ENCODE measurements around the gene FUOM. TPM values are rescaled to one million over a fixed set of nuclear protein-coding genes. Genes with fewer than 3 reads are reported as not detected.

Gene FUOM
- polyA plus RNA-seq, 1 of the 3 experiments (the other 2 are of a cell fraction), result 32.5 TPM

GRCh38 chr10:133312016-133312768 lies 45.6 kb downstream of the FUOM start:
- no peak for DNase-seq
- CTCF ChIA-PET, result no interaction called here

More at GRCh38 chr10:133312016-133312768, 45.6 kb downstream of the FUOM start:
- TF ChIP-seq EP300 (IDR thresholded peaks at IDR 0.05; ENCODE audit: borderline replicate concordance in 1 of 2, low read depth in 1 of 2, low read length in 1 of 2) (no peak), RFX5 (IDR thresholded peaks at IDR 0.05; ENCODE audit: low read length) (no peak), NFIC (IDR thresholded peaks at IDR 0.05; ENCODE audit: borderline replicate concordance) (no peak), CHD2 (IDR thresholded peaks at IDR 0.05; ENCODE audit: low read length, partially characterized antibody) (no peak), MAX (IDR thresholded peaks at IDR 0.05; ENCODE audit: low read depth) (no peak), SIN3A (IDR thresholded peaks at IDR 0.05; ENCODE audit: borderline replicate concordance, low read depth, low read length) (no peak), CTCF (IDR thresholded peaks at IDR 0.05) (no peak), JUND (IDR thresholded peaks at IDR 0.05) (no peak), FOXJ3 (CRISPR knock-in tag; IDR thresholded peaks at IDR 0.05) (no peak), IRF3 (IDR thresholded peaks at IDR 0.05; ENCODE audit: low read depth, low read length) (no peak), NRF1 (IDR thresholded peaks at IDR 0.05; ENCODE audit: low read depth, low read length) (no peak), RAD21 (IDR thresholded peaks at IDR 0.05; ENCODE audit: low read length) (no peak), RXRA (IDR thresholded peaks at IDR 0.05; ENCODE audit: borderline replicate concordance, low read depth) (no peak)
- POLR2A ChIA-PET, result no interaction called here
- no peaks in the 10 kb centered on the region for H3K9me2 ChIP-seq
- no peak overlapping the region for H3K4me2 ChIP-seq
- H3K79me2 ChIP-seq (ENCODE audit: insufficient read depth), result peaks cover 17% of the 10 kb centered on the region
- no peak overlapping the region for H2AFZ ChIP-seq (ENCODE audit: low read depth)
- H3K36me3 ChIP-seq (replicated peaks in 1 of 2; ENCODE audit: control insufficient read depth in 1 of 2, insufficient read depth in 2 of 2, low read length in 1 of 2), result peaks cover 7 to 26% of the 10 kb centered on the region in 2 experiments
- no peaks in the 10 kb centered on the region for H3K9me3 ChIP-seq
- no peaks in the 10 kb centered on the region for H3K27me3 ChIP-seq (ENCODE audit: insufficient read depth)
- no peak overlapping the region for H3K27ac ChIP-seq (ENCODE audit: low read depth in 2 of 2, low read length in 1 of 2)
- H4K20me1 ChIP-seq (ENCODE audit: insufficient read depth), result peaks cover 18% of the 10 kb centered on the region
- H3K4me1 ChIP-seq (ENCODE audit: control insufficient read depth in 1 of 2, insufficient read depth in 2 of 2, low read depth in 1 of 2, low read length in 1 of 2), result peaks cover 4 to 14% of the 10 kb centered on the region in 2 experiments; a peak in 2 of 4 replicates
- 88% methylated on average over 18 of the region's 23 CpGs for WGBS (ENCODE audit: low lambda C conversion rate)
- H3K4me3 ChIP-seq (ENCODE audit: low read depth in 2 of 2, low read length in 1 of 2), result no peak overlapping the region
- peaks cover 17% of the 10 kb centered on the region for H3F3A ChIP-seq (replicated peaks; ENCODE audit: insufficient read depth)
- no peak overlapping the region for H3K9ac ChIP-seq

Measured in SK-N-SH (cell line).